Measurements from ENCODE around the gene CUX1. TPM values are rescaled to one million over a fixed set of nuclear protein-coding genes. Genes with fewer than 3 reads are reported as not detected.
"Not testable (repeated sequence)": the region's sequence is repeated elsewhere in the genome, so short reads cannot be mapped to it uniquely, and the experiment has no call there.

The CUX1 gene
- total RNA-seq, 1 experiment from 2014 or later, result 39.6 TPM

- Histone ChIP-seq H3K4me3 (ENCODE audit: low read length) (no peak overlapping the region), H4K20me1 (ENCODE audit: low read length) (no peaks in the 10 kb centered on the region), H3K9me2 (replicated peaks; ENCODE audit: low read length) (no peaks in the 10 kb centered on the region), H3K9ac (ENCODE audit: low read length) (peak overlapping the region; percentile 86), H3K4me1 (ENCODE audit: insufficient read depth, low read length) (peaks cover 46% of the 10 kb centered on the region), H3K36me3 (ENCODE audit: low read depth, low read length) (no peaks in the 10 kb centered on the region), H3K27ac (ENCODE audit: low read length) (peak overlapping the region; percentile 95), H3F3A (ENCODE audit: low read length, unreplicated experiment) (no peaks in the 10 kb centered on the region), H3K9me3 (ENCODE audit: low read length) (no peaks in the 10 kb centered on the region), H3K4me2 (ENCODE audit: low read length) (peak overlapping the region; percentile 14; the same call in 1 of the 2 replicates), H2AFZ (ENCODE audit: low read length) (no peak overlapping the region), H3K27me3 (ENCODE audit: low read length) (no peaks in the 10 kb centered on the region), H3K79me2 (ENCODE audit: low read length) (peaks cover 83% of the 10 kb centered on the region)
- ChIA-PET CTCF (interaction anchor here (1.3 kb wide), 1 partner anchor 28 kb away, joined by 4 read pairs; no protein-coding TSS in a partner anchor), POLR2A (ENCODE audit: unreplicated experiment) (no interaction called here)
- DNase-seq, result no peak
- TF ChIP-seq CTCF (conservative IDR thresholded peaks at IDR 0.05; ENCODE audit: low read depth, low read length) (no peak), EZH2phosphoT487 (IDR thresholded peaks at IDR 0.05; ENCODE audit: borderline replicate concordance, low read length) (no peak), EZH2 (IDR thresholded peaks at IDR 0.05; ENCODE audit: low read length, unreplicated experiment) (no peak)
- BruUV-seq (replicated peaks), result no TSS peak
- no peak for ATAC-seq
- intact Hi-C loops (cut with micrococcal nuclease), result no loop called here
Observed at GRCh38 chr7:101884671-101885596, 67.5 kb downstream of the CUX1 start.

- POLR2A ChIA-PET (ENCODE audit: unreplicated experiment), result no interaction called here
- BruUV-seq (replicated peaks), result no TSS peak
- no peak for TF ChIP-seq EZH2phosphoT487 (IDR thresholded peaks at IDR 0.05; ENCODE audit: borderline replicate concordance, low read length)
- TF ChIP-seq EZH2 (IDR thresholded peaks at IDR 0.05; ENCODE audit: low read length, unreplicated experiment), result no peak
- TF ChIP-seq CTCF (conservative IDR thresholded peaks at IDR 0.05; ENCODE audit: low read depth, low read length), result no peak
- H3K27ac ChIP-seq (ENCODE audit: low read length), result peak overlapping the region; percentile 95; the same call in 1 of the 2 replicates
- H3K9me2 ChIP-seq (replicated peaks; ENCODE audit: low read length), result no peaks in the 10 kb centered on the region
- no peaks in the 10 kb centered on the region for H3K9me3 ChIP-seq (ENCODE audit: low read length)
- ATAC-seq (no peak), DNase-seq (no peak)
- H3K4me3 ChIP-seq (ENCODE audit: low read length), result no peak overlapping the region
- H3K4me2 ChIP-seq (ENCODE audit: low read length), result no peak overlapping the region
- intact Hi-C loops (cut with micrococcal nuclease), result no loop called here
- CTCF ChIA-PET, result interaction anchor here (1.3 kb wide), 1 partner anchor 29 kb away, joined by 4 read pairs; no protein-coding TSS in a partner anchor
- no peaks in the 10 kb centered on the region for H3K27me3 ChIP-seq (ENCODE audit: low read length)
- H3K4me1 ChIP-seq (ENCODE audit: insufficient read depth, low read length), result peaks cover 40% of the 10 kb centered on the region
- peaks cover 81% of the 10 kb centered on the region for H3K79me2 ChIP-seq (ENCODE audit: low read length)
- H2AFZ ChIP-seq (ENCODE audit: low read length), result no peak overlapping the region
- no peaks in the 10 kb centered on the region for H3K36me3 ChIP-seq (ENCODE audit: low read depth, low read length)
- H4K20me1 ChIP-seq (ENCODE audit: low read length), result no peaks in the 10 kb centered on the region
- no peaks in the 10 kb centered on the region for H3F3A ChIP-seq (ENCODE audit: low read length, unreplicated experiment)
- H3K9ac ChIP-seq (ENCODE audit: low read length), result peak overlapping the region; percentile 86; the same call in 1 of the 2 replicates
Observed at GRCh38 chr7:101885597-101885955, 68.2 kb downstream of the CUX1 start.

GRCh38 chr7:101887352-101887751 is 69.9 kb downstream of the CUX1 start:
- H3K27ac ChIP-seq (ENCODE audit: low read length); H3K36me3 ChIP-seq (ENCODE audit: low read depth, low read length); H3K9me2 ChIP-seq (replicated peaks; ENCODE audit: low read length); ATAC-seq; DNase-seq; H3F3A ChIP-seq (ENCODE audit: low read length, unreplicated experiment); H2AFZ ChIP-seq (ENCODE audit: low read length); BruUV-seq (replicated peaks); H3K9me3 ChIP-seq (ENCODE audit: low read length); CTCF ChIA-PET; H3K4me2 ChIP-seq (ENCODE audit: low read length); H3K9ac ChIP-seq (ENCODE audit: low read length); H3K4me3 ChIP-seq (ENCODE audit: low read length); H4K20me1 ChIP-seq (ENCODE audit: low read length); POLR2A ChIA-PET (ENCODE audit: unreplicated experiment); H3K27me3 ChIP-seq (ENCODE audit: low read length); intact Hi-C loops (cut with micrococcal nuclease): not testable (repeated sequence)
- Histone ChIP-seq H3K79me2 (ENCODE audit: low read length) (peaks cover 86% of the 10 kb centered on the region), H3K4me1 (ENCODE audit: insufficient read depth, low read length) (peaks cover 22% of the 10 kb centered on the region)

GRCh38 chr7:101888564-101888963 is 71.1 kb downstream of the CUX1 start:
- POLR2A ChIA-PET (ENCODE audit: unreplicated experiment); H3K9me3 ChIP-seq (ENCODE audit: low read length); H3F3A ChIP-seq (ENCODE audit: low read length, unreplicated experiment); ATAC-seq; H4K20me1 ChIP-seq (ENCODE audit: low read length); H3K9ac ChIP-seq (ENCODE audit: low read length); intact Hi-C loops (cut with micrococcal nuclease); CTCF ChIA-PET; DNase-seq; H3K36me3 ChIP-seq (ENCODE audit: low read depth, low read length); H3K4me2 ChIP-seq (ENCODE audit: low read length); H3K9me2 ChIP-seq (replicated peaks; ENCODE audit: low read length); H3K27ac ChIP-seq (ENCODE audit: low read length); H3K4me3 ChIP-seq (ENCODE audit: low read length); H3K27me3 ChIP-seq (ENCODE audit: low read length); BruUV-seq (replicated peaks); H2AFZ ChIP-seq (ENCODE audit: low read length): not testable (repeated sequence)
- Histone ChIP-seq H3K79me2 (ENCODE audit: low read length) (peaks cover 94% of the 10 kb centered on the region), H3K4me1 (ENCODE audit: insufficient read depth, low read length) (peaks cover 17% of the 10 kb centered on the region)
